HG02610 (cell line): ENCODE measurements around the gene CSKMT.
A peak's percentile ranks its signal among the peaks of the same experiment; 100 is the strongest.
"Not testable (repeated sequence)": the region's sequence is repeated elsewhere in the genome, so short reads cannot be mapped to it uniquely, and the experiment has no call there.

Experiments
- ATAC-seq: cut with Tn5 transposase; IDR thresholded peaks from one replicate; pipeline ENCODE4 v1.9.1; 2021; ENCODE audit warnings: mild to moderate bottlenecking, moderate library complexity; ENCODE audit not compliant: unreplicated experiment

CSKMT gene

DNA sequence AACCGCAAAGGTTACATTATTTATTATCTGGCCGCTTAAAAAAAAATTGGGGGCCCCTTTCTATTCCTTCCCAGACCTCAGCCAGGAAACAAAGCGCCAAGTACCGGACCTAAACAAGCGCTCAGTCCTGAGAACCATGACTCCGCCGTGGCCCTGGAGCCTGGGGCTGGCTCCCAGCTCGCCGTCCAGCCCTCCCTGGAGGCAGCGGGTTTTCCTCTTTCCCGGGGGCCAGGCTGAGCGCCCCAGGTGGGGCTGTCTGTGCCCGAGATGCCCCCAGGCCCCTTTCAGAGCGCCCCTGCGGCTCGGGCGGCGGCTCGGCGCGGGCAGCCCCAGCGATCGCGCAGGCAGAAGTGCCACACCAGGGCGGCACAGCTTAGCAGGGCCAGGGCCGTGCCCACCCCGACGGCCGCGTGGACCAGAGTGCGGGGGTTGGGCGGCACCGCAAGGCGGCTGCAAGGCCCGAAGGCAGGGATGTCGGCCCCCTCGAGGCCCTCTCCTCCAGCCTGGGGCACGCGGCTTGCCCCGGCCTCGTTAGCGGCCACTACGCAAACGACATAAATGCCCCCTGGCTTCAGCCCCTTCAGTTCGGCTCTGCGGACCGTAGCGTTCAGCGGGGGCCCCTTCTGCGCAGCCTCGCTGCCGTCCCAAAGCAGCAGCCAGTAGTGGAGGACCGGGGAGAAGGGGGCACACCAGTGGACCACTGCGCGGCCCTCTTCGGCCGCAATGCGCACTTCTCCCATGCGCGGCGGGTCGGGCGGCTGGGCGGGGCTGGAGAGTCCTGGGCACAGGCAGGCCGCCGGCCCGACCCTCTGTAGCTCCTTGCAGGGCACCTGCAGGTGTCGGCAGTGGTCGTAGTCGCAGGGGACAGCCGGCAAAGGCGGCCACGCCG, 22.6 kb downstream of the CSKMT start:
- ATAC-seq = no peak

DNA sequence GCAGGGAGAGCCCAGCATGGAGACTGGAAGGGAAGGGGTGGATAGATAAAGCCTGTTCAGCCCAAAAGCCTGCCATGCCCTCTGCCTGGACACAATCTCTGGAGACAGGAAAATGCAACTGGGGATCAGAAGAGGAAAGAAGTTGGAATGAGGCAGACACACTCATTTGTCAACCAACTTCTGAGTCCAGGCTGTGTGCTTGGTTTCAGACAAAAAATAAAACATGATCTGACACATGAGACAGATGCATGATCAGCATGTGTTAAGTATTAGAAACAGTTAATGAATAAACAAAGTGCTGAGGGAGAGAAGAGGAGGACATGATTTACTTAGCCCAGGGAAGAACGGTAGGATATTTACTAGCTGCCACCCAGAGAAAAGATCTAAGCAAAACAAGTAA, 23.4 kb downstream of the CSKMT start:
- no peak for ATAC-seq

DNA sequence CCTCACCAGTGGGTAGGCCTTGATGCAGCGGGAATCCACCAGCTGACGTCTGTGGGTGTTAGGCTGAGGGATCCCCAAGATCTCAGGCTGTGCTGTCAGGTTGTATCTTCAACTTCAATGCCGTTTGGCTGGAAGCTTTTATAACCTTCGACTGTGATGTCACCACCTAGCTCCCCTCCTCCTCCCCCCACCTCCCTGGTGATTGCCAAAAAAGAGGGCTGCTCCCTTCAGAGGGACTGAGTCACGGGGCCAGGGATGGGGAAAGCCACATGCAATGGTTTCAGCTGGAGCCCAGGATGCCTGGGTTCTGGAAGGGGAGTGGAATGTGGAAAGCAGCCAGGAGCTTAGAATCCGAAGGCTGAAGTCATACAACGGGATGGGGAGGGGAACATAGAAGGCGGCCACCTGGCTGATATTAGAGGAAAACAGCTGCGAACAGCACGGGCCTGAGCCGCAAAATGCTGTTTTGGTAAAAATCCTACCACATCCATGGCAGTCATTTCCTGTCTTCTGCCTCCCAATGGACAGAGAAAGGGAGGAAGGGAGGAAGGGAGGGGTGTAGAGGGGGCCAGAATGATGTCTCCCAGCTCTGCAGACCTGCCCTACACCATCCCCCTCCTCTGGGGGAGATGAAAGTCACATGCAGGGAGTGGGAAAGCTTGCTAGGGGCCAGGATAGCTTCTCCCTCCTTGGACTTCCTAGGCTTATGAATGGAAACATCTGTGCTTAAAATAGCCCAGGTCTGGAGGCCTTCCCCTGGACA, 24.5 kb downstream of the CSKMT start, which contains the start of gene LRRN4CL:
LRRN4CL (minus strand) TSS at position 110 of the 763 bp plus-strand sequence. CDS start 1,022 bp downstream, outside the sequence.
- ATAC-seq = no peak

DNA sequence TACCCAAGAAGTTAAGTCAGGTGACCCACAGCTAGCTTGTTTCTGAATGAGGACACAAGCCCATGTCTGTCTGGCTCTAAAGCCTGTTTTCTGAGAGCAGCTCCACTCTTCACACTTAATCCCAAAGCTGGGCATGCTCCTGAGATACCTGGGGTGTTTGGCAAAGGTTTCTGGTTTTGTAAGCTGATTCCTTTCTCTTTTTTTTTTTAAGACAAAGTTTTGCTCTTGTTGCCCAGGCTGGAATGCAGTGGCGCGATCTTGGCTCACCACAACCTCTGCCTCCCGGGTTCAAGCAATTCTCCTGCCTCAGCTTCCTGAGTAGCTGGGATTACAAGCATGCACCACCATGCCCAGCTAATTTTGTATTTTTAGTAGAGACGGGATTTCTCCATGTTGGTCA, 28.5 kb downstream of the CSKMT start:
- ATAC-seq = not testable (repeated sequence)

DNA sequence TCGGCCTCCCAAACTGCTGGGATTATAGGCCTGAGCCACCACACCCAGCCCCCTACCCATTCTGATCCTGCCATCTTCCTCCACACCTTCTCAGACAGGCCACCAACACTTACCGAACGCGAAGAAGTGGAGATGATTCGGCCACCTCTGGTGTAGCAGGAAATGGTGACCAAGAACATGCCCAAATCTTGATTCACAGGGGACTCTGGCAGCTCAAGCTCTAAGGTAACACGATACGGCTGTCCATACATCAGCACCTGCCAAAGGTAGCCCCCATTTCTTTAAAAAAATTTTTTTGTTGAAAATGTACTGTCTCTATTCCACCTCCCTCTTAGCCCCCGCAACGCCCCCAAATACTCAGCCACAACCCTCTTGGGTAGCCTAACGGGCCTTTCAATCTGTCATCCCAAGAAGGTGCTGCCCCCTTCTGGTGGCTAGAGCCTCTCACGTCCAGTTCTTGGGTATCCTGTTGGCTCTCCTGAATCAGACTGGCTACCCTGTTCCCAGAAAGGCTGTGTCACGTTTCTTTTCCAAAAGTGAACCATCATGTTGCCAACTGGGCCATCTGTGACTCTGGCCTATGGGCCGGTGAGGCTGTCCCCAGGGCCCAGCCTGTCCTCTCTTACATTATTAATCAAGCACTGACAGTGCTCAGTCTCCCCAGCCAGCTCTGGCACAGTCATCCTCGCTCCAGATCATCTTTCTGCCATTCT, 29.5 kb downstream of the CSKMT start:
- ATAC-seq = no peak

DNA sequence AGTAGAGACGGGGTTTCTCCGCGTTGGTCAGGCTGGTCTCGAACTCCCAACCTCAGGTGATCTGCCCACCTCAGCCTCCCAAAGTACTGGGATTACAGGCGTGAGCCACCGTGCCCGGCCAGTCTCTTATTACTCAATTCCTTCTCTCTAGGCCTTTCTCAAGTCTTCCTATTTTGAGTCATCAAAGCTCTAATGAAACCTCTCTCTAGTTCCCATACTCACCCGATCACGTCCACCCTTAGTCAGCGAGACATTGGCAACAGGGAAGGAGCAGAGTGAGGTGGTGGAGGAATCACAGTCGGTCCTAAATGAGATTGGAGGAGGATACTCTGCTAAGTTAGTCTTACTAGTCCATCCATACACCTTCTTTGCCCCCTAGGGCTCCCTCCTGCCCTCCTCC, 37.1 kb downstream of the CSKMT start:
- no peak for ATAC-seq

DNA sequence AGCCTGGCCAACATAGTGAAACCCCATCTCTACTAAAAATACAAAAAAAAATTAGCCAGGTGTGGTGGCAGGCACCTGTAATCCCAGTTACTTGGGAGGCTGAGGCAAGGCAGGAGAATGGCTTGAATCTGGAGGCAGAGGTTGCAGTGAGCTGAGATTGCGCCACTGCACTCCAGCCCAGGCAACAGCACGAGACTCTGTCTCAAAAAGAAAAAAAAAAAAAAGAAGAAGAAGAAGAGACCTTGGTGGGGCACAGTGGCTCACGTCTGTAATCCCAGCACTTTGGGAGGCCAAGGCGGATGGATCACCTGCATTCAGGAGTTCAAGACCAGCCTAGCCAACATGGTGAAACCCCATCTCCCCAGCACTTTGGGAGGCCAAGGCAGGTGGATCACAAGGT, 38.8 kb downstream of the CSKMT start:
- not testable (repeated sequence) for ATAC-seq

DNA sequence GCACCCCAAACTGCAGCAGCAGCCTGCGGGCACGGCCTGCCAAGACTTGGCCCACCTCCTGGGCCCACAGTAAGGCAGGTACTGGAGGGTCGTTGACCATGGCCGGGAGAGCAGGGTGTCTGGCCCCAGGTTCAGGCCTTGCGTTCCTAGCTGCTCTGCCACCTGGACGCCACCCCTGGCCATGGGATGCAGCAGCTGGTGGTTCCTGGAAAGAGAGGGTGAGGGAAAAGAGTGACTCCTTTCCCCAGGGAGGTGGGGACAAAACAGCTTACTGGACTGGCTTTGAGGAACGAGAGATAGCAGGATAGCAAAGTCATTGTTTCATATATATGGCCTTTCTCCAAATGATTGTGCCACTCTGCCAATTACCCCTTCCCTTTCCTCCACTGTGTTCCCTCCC, 40.3 kb downstream of the CSKMT start:
- no peak for ATAC-seq

DNA sequence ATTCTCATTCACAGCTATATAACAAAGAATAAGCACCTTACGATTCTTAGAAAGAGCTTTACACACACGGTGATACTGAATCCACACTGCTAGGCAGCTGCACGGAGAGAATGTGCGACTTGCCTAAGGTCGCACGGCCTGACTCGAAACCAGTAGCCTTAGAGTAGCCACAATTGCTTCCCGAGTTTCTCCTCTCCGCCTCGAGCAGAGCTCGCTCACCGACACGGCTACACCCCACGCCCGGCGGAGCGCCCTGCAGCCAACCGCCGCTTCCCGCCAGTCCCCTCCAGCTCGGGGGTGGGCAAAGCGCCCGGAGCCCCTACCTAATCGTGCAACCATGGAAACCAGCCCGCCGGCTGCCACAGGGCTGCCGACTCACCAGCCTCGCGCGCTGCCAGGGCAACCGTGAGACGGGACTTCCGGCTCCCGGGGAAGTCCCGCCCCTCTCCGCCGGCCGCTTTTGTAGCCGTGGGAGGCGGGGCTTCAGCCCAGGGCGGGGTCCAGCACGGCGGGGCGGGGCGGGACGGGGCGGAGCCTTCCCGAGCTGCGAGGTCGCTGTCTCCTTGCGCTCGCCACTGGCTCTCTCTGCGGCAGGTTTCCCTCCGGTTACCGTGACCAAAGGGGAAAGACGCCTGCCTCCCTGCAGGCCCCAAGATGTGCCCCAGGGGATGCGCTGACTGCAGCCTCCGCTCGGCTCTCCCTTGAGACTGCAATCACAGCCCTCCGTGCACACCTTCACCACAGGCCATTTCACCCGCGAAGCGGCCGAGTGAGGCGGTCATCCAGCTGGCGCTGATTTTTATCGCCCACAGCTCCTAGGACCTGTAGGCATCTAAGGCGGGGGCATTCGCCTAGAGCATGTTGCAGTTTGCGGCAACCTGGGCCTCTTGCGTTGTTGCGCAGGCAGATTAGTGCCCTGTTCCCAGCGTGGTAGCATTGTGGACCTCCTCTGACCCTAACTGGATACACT, 41.1 kb downstream of the CSKMT start:
- ATAC-seq = peak; percentile 55

DNA sequence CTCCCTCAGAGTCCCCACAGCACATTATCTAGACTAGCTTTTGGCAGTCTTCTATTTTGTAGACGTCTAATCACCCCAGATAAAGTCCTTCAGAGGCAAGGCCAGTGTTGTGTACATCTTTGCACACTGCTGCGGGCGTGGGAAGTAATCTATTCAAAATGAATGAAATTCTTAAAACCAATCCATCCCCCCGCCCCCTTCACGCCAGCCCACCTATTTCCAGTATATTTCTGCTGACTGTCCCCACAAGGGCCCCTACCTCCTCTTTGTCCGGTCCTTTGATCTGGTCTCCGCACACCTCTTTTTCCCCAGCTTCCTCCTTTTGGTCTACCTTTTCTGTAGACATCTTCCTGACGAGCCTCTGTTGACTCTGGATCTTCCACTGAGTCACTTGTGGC, 41.7 kb downstream of the CSKMT start:
- ATAC-seq = no peak

DNA sequence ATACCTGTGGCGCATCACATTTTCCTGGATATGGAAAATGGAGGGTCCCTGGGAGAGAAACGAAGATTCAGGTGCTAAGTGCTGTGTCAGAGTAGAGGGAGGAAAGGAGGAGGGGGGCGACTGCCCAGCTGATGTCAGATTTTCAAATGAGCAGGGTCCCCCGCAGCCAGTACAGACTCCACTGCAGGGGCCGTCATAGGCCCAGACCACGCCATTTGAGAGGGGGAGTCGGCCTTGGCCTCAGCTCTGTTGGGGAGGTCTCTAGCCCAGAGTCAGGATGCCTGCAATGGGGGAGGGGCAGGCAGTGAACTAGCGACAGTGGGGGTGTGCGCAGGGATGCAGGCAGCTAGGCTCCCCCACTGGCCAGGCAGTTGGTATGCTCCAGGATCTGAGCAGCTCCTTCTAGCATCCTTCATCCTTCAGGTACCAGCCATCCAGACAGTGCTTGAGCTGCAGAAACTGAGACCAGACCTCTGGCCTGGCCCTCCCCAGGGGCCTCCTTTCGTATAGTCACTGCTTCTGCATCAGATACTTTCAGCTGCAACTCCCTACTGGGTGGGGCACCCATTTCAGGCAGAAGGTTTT, 42.3 kb downstream of the CSKMT start, which contains the start of the genes BSCL2 and GNG3:
BSCL2 (minus strand) TSS at position 148 of the 585 bp plus-strand sequence. CDS start 229 bp downstream, outside the sequence.
GNG3 (plus strand) TSS at position 400 of the 585 bp plus-strand sequence. CDS start 620 bp downstream, outside the sequence.
- ATAC-seq = no peak

DNA sequence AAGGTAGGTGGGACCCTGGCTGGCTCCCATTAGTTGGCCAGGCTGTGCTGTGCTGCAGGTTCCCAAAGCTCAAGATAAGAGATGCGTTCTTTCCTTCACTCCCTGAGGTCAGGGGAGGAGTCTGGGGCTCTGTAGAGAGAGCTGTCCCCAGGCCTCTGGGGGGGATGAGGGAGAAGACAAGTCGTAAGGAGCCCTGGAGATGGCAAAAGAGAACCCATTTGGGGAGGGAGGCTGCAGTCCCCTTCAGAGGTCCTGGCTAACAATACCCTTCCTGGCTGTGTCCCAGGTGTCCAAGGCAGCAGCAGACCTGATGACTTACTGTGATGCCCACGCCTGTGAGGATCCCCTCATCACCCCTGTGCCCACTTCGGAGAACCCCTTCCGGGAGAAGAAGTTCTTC, 43.3 kb downstream of the CSKMT start:
- ATAC-seq = no peak

DNA sequence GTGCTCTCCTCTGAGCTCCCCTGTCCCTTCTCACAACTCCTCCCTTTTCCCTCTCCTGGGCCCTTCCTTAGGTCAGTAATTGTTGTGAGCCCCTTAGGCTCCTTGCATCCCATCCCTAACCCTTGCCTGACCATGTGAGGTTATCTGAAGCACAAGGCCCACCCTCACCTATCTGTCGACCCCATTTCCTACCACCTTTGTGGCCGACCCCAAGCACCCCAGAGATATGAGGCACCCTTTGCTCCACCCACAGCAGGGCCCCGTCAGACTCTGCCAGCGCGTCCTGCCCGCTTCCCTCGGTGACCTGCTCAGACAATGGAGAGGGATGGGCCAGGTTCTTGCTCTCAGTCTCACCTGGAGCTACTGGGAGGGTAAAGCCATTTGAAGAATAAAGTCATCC, 43.7 kb downstream of the CSKMT start:
- no peak for ATAC-seq

DNA sequence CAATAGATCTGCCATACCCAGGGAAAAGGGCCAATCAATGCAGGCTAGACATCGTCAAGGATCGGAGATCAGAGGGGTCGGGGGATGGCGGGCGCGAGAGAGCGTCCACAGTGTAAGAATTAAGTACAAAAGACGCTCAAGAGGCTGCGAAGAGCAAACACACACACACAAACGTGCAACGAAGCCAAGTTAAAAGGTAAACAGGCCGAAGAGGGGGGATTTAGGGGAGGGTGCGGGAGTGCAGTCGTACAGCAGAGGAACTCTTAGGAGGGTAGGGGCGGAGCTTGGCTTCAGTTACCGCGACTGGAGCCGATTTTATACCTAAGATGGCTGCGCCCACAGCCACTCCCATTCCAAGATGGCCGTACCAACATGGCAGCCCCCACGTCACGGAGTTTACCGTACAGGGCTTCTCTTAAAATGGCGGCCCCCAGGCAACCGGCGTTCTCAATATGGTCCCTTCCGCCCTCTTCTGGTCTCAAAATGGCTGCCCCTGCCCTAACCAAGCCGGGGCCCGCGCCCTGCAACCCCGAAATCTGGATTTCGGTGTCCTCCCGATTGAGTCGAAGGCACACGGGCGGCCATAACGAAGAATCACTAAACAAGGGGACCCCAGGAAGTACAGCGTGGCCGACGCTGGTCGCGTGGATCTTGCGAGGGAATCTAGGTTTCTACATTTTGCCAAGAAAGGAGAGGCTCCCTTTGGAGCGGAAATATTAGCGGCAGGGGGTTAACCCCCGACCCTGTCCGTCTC, 44.3 kb downstream of the CSKMT start:
- ATAC-seq = peak; percentile 63

DNA sequence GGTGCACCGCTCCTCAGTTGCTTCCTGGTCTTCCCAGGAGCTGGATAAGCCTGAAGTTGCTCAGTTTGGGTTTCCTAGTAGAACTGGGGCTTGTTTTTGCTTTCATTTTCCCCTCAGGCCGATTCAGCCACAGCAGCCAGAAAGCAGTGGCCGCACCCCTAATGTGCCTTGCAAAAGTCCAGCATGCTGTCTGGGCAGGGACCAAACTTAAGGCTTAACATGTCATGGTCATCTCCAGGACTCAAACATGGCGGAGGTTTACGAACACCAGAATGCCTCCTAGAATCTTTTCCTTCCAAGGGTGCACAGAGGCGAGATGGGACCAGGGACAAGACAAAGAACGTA, 44.9 kb downstream of the CSKMT start:
- no peak for ATAC-seq

DNA sequence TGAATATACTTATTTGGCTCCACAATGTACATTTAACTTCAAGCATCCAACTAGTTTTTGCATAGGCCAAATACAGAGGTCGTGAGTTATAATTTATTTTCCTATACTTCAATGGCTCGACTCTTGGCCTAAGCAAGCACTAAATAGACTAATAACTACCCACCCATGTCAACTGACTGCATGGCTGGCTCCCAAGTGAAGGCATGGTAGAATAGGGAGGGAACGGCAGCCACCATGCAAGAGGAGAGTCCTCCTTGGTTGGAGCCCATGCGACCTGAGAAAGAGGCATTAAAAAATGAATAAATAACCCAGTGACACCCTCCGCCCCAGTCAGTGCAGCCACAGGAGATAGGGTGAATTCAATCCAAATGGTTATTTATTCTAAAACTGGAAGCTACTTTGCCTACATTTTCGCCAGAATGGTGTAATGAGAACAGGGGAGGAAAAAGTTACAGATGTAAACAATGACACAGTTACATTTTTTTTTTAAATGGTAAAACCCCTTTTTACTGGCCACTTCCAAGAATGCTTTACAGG, 47.2 kb downstream of the CSKMT start:
- no peak for ATAC-seq

DNA sequence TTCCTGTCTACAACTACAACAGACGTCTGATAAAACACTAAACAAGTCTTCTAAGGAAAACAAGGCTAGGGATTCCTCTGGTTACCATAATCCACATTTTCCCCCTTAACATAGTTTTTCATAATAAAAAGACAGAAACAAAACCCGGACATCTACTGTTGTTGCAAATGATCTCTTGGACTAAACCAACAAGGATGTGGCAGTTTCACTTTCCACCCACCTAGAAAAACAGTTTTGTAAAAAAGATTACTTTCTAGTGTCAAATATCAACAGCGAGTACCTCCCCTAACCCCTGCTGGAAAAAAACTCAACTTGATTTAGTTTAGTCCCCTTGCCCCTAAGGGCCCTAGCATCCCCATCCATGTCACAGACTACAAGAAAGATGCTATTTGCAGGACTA, 47.7 kb downstream of the CSKMT start:
- no peak for ATAC-seq

DNA sequence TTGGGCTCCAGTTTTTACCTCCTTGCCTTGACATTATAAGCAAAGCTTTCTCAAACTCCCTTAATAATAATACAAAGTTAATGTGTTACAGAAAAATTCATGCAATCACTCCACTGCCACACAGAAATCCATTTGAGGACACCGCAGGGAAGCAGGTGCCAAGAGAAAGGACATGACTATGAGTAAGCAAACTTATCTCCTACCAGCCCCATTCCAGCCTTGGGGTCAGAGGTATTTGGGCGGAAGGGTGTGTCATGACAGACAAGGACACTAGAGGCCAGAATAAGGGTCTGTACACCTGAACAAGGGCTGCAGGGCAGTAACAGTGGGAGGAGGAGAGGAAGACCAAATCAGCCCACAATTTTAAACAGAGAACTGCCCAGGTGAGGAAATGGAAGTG, 48.2 kb downstream of the CSKMT start:
- no peak for ATAC-seq
